H1 (cell line): ENCODE data around the gene BCAR3. TPM values are rescaled to one million over a fixed set of nuclear protein-coding genes. Genes with fewer than 3 reads are reported as not detected.

Experiments used
- CTCF ChIA-PET: fragments of 300-600 bp; sonication (Branson Sonifier 250); formaldehyde crosslinking; loops from one replicate; lab custom pipeline; 2021; ENCODE audit not compliant: partially characterized antibody; lab: Charles Lee
- POLR2A ChIA-PET: fragments of 300-600 bp; sonication (Branson Sonifier 250); formaldehyde crosslinking; loops from one replicate; lab custom pipeline; 2021; ENCODE audit warnings: inconsistent platforms; ENCODE audit not compliant: partially characterized antibody; lab: Charles Lee
- DNase-seq, 2 experiments: peaks; one replicate each; pipeline versions ENCODE4 v3.0.0 to v3.0.0-alpha.2; 2010 to 2022; ENCODE audit warnings: low spot score in 2 of 2, low read depth in 1 of 2, mixed read lengths in 1 of 2
- FAIRE-seq: peaks from 2 replicates; lab custom pipeline; 2011; peaks lifted over from hg19 to GRCh38; lab: Jason Lieb, UNC
- H2AFZ ChIP-seq: 2 replicates; pipeline ENCODE4 v1.8.1; 2012; ENCODE audit warnings: low read length, inconsistent platforms
- H2AK5ac ChIP-seq: 2 replicates; pipeline ENCODE4 v1.6.1; 2013; ENCODE audit warnings: low read depth, low read length
- H2BK120ac ChIP-seq: replicated peaks from 2 replicates; pipeline ENCODE3; 2013; ENCODE audit warnings: low read depth, low read length, inconsistent platforms
- H2BK12ac ChIP-seq: 2 replicates; pipeline ENCODE4 v1.6.1; 2013; ENCODE audit warnings: low read depth, low read length
- H2BK15ac ChIP-seq: 2 replicates; pipeline ENCODE4 v1.6.1; 2013; ENCODE audit warnings: low read length
- H2BK20ac ChIP-seq: 2 replicates; pipeline ENCODE4 v1.6.1; 2013; ENCODE audit warnings: low read length
- H2BK5ac ChIP-seq: 2 replicates; pipeline ENCODE4 v1.6.1; 2013; ENCODE audit warnings: low read depth, low read length
- H3K14ac ChIP-seq: 2 replicates; pipeline ENCODE4 v1.6.1; 2013; ENCODE audit warnings: inconsistent platforms; ENCODE audit not compliant: insufficient read length
- H3K18ac ChIP-seq: 2 replicates; pipeline ENCODE4 v1.6.1; 2013; ENCODE audit warnings: low read length; ENCODE audit errors: extremely low read depth
- H3K23ac ChIP-seq: 2 replicates; pipeline ENCODE4 v1.6.1; 2013; ENCODE audit warnings: inconsistent platforms; ENCODE audit not compliant: insufficient read length
- H3K23me2 ChIP-seq: 2 replicates; pipeline ENCODE4 v1.6.1; 2013; ENCODE audit warnings: low read depth, low read length
- H3K27ac ChIP-seq: 2 replicates; pipeline ENCODE4 v1.6.1; 2011; ENCODE audit warnings: low read depth, low read length, inconsistent platforms
- H3K27me3 ChIP-seq, 4 experiments: replicated peaks in 1 of 4; 1 replicate in 1 of 4; 2 replicates in 3 of 4; pipeline versions ENCODE4 v1.6.1 to v1.8.1; 2011 to 2013; ENCODE audit warnings: low read length in 3 of 4, mild to moderate bottlenecking in 3 of 4, inconsistent platforms in 2 of 4, mixed read lengths in 2 of 4, moderate library complexity in 1 of 4; ENCODE audit not compliant: control insufficient read depth in 3 of 4, insufficient read depth in 3 of 4; ENCODE audit errors: extremely low read depth in 1 of 4
- H3K36me3 ChIP-seq, 4 experiments: 2 replicates each; pipeline versions ENCODE4 v1.6.1 to v1.8.1; 2011 to 2013; ENCODE audit warnings: mild to moderate bottlenecking in 4 of 4, low read length in 3 of 4, moderate library complexity in 2 of 4, control low read depth in 1 of 4, inconsistent platforms in 1 of 4; ENCODE audit not compliant: insufficient read depth in 4 of 4, control insufficient read depth in 2 of 4
- H3K4ac ChIP-seq: replicated peaks from 2 replicates; pipeline ENCODE3; 2013; ENCODE audit warnings: low read length, low read depth, mixed read lengths, inconsistent platforms; ENCODE audit not compliant: insufficient read length
- H3K4me1 ChIP-seq, 4 experiments: replicated peaks in 1 of 4; 1 replicate in 1 of 4; 2 replicates in 3 of 4; pipeline versions ENCODE4 v1.6.1 to v1.8.1; 2011 to 2013; ENCODE audit warnings: low read length in 3 of 4, inconsistent platforms in 2 of 4, mixed read lengths in 1 of 4; ENCODE audit not compliant: insufficient read depth in 4 of 4, control insufficient read depth in 3 of 4
- H3K4me2 ChIP-seq, 2 experiments: 2 replicates each; pipeline versions ENCODE4 v1.6.1 to v1.8.1; 2011 to 2013; ENCODE audit warnings: low read depth in 2 of 2, low read length in 2 of 2, control low read depth in 1 of 2, inconsistent platforms in 1 of 2, mild to moderate bottlenecking in 1 of 2; ENCODE audit not compliant: insufficient read depth in 1 of 2
- H3K4me3 ChIP-seq, 4 experiments: fragments of 200-600, 300-600 bp in 1 of 4; sonication (generic), shearing (Covaris generic), sonication (Bioruptor Twin) in 1 of 4; 2 replicates each; pipeline versions ENCODE4 v1.5.1 to v1.8.1; 2011 to 2016; ENCODE audit warnings: low read length in 4 of 4, low read depth in 3 of 4, control low read depth in 2 of 4, inconsistent platforms in 2 of 4, mild to moderate bottlenecking in 2 of 4, mixed read lengths in 1 of 4, moderate library complexity in 1 of 4; ENCODE audit not compliant: insufficient read depth in 2 of 4; ENCODE audit errors: extremely low read depth in 1 of 4
- H3K56ac ChIP-seq: replicated peaks from 2 replicates; pipeline ENCODE3; 2013; ENCODE audit warnings: low read depth, mild to moderate bottlenecking, mixed read lengths, low read length, inconsistent platforms; ENCODE audit not compliant: insufficient read length
- H3K79me1 ChIP-seq: 2 replicates; pipeline ENCODE4 v1.6.1; 2013; ENCODE audit warnings: low read depth, low read length, control low read depth
- H3K79me2 ChIP-seq, 2 experiments: 2 replicates each; pipeline versions ENCODE4 v1.6.1 to v1.8.1; 2012 to 2013; ENCODE audit warnings: low read length in 2 of 2, mild to moderate bottlenecking in 2 of 2, inconsistent platforms in 1 of 2; ENCODE audit not compliant: insufficient read depth in 2 of 2, control insufficient read depth in 1 of 2
- H3K9ac ChIP-seq, 4 experiments: replicated peaks in 1 of 4; 1 replicate in 1 of 4; 2 replicates in 3 of 4; pipeline versions ENCODE4 v1.6.1 to v1.8.1; 2011 to 2013; ENCODE audit warnings: low read depth in 3 of 4, low read length in 3 of 4, control low read depth in 2 of 4, mild to moderate bottlenecking in 2 of 4, moderate library complexity in 2 of 4, inconsistent platforms in 1 of 4; ENCODE audit errors: extremely low read depth in 1 of 4
- H3K9me3 ChIP-seq, 2 experiments: 2 replicates each; pipeline versions ENCODE4 v1.6.1 to v1.8.1; 2012 to 2013; ENCODE audit warnings: mild to moderate bottlenecking in 2 of 2, moderate library complexity in 2 of 2, control low read depth in 1 of 2, inconsistent platforms in 1 of 2, low read depth in 1 of 2, low read length in 1 of 2, mixed read lengths in 1 of 2; ENCODE audit not compliant: insufficient read depth in 2 of 2
- H4K20me1 ChIP-seq, 2 experiments: replicated peaks in 1 of 2; 2 replicates each; pipeline versions ENCODE3 to v1.8.1; 2011 to 2013; ENCODE audit warnings: inconsistent platforms in 2 of 2, low read length in 2 of 2, mild to moderate bottlenecking in 1 of 2; ENCODE audit not compliant: insufficient read depth in 2 of 2, control insufficient read depth in 1 of 2
- H4K5ac ChIP-seq: 2 replicates; pipeline ENCODE4 v1.6.1; 2013; ENCODE audit warnings: low read length, low read depth, mixed read lengths, inconsistent platforms; ENCODE audit not compliant: insufficient read length
- H4K8ac ChIP-seq: 2 replicates; pipeline ENCODE4 v1.8.0; 2013; ENCODE audit warnings: mild to moderate bottlenecking, moderate library complexity, low read length, inconsistent platforms; ENCODE audit not compliant: insufficient read depth; ENCODE audit errors: extremely low read depth
- H4K91ac ChIP-seq: replicated peaks from 2 replicates; pipeline ENCODE3; 2013; ENCODE audit warnings: low read length, mixed read lengths, inconsistent platforms; ENCODE audit not compliant: insufficient read length
- CREB1 ChIP-seq: IDR thresholded peaks from 2 replicates; pipeline ENCODE4 v1.6.1; 2012; ENCODE audit warnings: inconsistent platforms
- EGR1 ChIP-seq: IDR thresholded peaks from 2 replicates; pipeline ENCODE4 v1.6.1; 2011; ENCODE audit warnings: low read depth, low read length, borderline replicate concordance
- SIRT6 ChIP-seq: IDR thresholded peaks from one replicate; pipeline ENCODE4 v1.7.1; 2012; ENCODE audit warnings: low read length, inconsistent platforms
- WGBS, 2 experiments: shearing (Covaris generic) in 1 of 2; methylation state at CpG; one replicate each; pipeline versions ENCODE4 v1.1.6 to v1.1.7; 2013 to 2015; ENCODE audit warnings: low lambda C conversion rate in 2 of 2, mixed read lengths in 2 of 2, inconsistent platforms in 1 of 2, low coverage in 1 of 2, missing lambda C conversion rate in 1 of 2; ENCODE audit not compliant: insufficient replicate concordance in 2 of 2, insufficient coverage in 1 of 2, insufficient read length in 1 of 2; ENCODE audit errors: extremely low coverage in 1 of 2, missing lambda C conversion rate in 1 of 2; 5-methylcytosine and 5-hydroxymethylcytosine counted together
- polyA plus RNA-seq, 7 experiments: library from polyadenylated mRNA; depleted of rRNA in 3 of 7; stranded (reverse) in 5 of 7; unstranded in 2 of 7; fragments of >200 nt in 5 of 7; fragments of 200-250 nt in 2 of 7; gene quantifications; 1 replicate in 5 of 7; 2 replicates in 1 of 7; 4 replicates in 1 of 7; pipeline versions ENCODE4 v1.2.1 to v1.2.3, GENCODE V29; 2011 to 2013; ENCODE audit warnings: missing spikeins in 2 of 7, mixed read lengths in 2 of 7
- total RNA-seq: library from RNA; stranded (reverse); fragmentation: NEBNext Ultra II Directional; extraction: Animal tissue kit (Norgen Biotek cat#: 25700); gene quantifications from 2 replicates; pipeline ENCODE4 v1.2.1, GENCODE V29; 2021

The BCAR3 gene
- total and polyA plus RNA-seq, 2 of the 8 experiments (the other 6 are each of a cell fraction or from before 2014, with no cell fraction given) = 5.6 to 9.2 TPM

GRCh38 chr1:93588206-93588605 lies 93.4 kb downstream of the BCAR3 start:
- no peak for DNase-seq
- CTCF ChIA-PET = interaction anchor here (0.8 to 2.1 kb wide), 11 partner anchors 9 to 284 kb away, joined by 3 to 7 read pairs (median 6); no protein-coding TSS in a partner anchor
- peaks cover 0 to 7% (median 2%) of the 10 kb centered on the region in 4 experiments; a peak in 3 of 8 replicates for H3K36me3 ChIP-seq
- no peaks in the 10 kb centered on the region for H4K20me1 ChIP-seq
- H3K79me1 ChIP-seq = no peaks in the 10 kb centered on the region
- H4K8ac ChIP-seq = no peak overlapping the region
- H3K14ac ChIP-seq = no peak overlapping the region
- no peaks in the 10 kb centered on the region for H3K79me2 ChIP-seq
- H2BK12ac ChIP-seq = no peak overlapping the region
- POLR2A ChIA-PET = interaction anchor here (0.6 to 1.9 kb wide), 5 partner anchors 9 to 236 kb away, joined by 3 to 8 read pairs (median 3); no protein-coding TSS in a partner anchor
- no peaks in the 10 kb centered on the region for H3K9me3 ChIP-seq
- H4K91ac ChIP-seq = no peak overlapping the region
- H2BK5ac ChIP-seq = no peak overlapping the region
- H2BK120ac ChIP-seq = no peak overlapping the region
- H3K4me3 ChIP-seq = no peak overlapping the region
- no peak for TF ChIP-seq CREB1
- no peak for TF ChIP-seq EGR1
- TF ChIP-seq SIRT6 = no peak
- TF ChIP-seq, all 59 proteins: peak for 0
- Histone ChIP-seq H3K23me2 (no peaks in the 10 kb centered on the region), H3K4me1 (no peaks in the 10 kb centered on the region; a peak in 1 of 7 replicates), H3K56ac (no peak overlapping the region), H3K9ac (no peak overlapping the region), H4K5ac (no peak overlapping the region), H2AFZ (no peak overlapping the region), H2AK5ac (no peak overlapping the region), H3K27me3 (no peaks in the 10 kb centered on the region), H2BK20ac (no peak overlapping the region), H3K23ac (no peak overlapping the region), H3K4ac (no peak overlapping the region), H3K27ac (no peak overlapping the region), H2BK15ac (no peak overlapping the region), H3K18ac (no peak overlapping the region), H3K4me2 (no peak overlapping the region)
- FAIRE-seq = no peak
- 91% methylated on average over 6 of the region's 6 CpGs; no CpG with 5 or more reads in 1 of the 2 experiments for WGBS, 2 experiments
